T-helper 22 cell (primary cell): Measurements from ENCODE around the gene MOB4.
"Not testable (repeated sequence)": the region's sequence is repeated elsewhere in the genome, so short reads cannot be mapped to it uniquely, and the experiment has no call there.

Experiments
- DNase-seq: peaks from one replicate; pipeline ENCODE4 v3.0.0-alpha.2; 2020; ENCODE audit warnings: low read depth

MOB4 gene

DNA sequence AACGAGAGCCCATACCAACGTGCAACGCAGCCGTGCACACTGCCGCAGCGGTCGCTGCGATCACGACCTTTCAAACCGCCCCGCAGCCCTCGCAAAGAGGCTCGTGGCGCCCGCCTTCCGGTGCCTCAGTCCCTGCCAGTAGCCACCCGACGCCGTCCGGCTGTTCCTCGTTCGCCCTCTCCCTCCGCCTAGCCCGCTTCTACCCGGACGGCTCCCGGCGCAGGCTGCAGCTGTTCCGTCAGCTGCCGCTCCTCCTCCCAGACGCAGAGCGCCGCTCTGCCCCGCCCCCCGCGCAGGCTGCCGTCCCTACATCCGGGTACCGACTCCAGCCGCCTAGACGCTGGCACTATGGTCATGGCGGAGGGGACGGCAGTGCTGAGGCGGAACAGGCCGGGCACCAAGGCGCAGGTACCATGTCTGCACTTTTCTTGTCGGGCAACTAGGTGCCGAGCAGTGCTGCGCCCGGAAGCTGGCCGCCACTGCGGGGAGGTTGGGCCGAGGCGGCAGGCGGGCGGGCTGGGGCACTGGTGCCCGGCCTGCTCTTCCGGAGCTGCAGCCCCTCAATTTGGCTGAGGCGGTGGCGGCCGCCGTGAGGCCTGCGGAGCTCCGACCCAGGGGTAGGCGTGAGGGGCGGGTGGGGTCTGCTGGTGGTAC is at the start of gene MOB4:
Gene MOB4, plus strand, starts transcription at position 328 of the 654 bp plus-strand sequence. Its CDS starts 21 bp downstream, at position 349.
- DNase-seq: peak; percentile 89

DNA sequence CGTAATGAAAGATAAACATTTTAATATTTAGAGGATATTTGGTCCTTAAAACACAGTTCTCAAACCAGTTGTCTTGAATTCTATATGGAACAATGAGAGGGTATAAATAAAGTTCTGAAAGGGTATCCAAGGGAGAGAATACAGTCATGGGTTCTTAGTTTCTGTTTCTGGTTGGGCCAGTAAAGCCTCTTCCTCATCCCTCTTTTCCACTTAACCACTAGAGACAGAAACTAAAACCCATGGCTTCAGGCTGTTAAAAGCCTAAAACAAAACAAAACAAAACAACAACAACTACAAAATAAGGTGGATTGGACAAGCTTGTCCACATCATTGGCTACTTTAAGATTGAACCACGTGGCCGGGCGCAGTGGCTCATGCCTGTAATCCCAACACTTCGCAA is 43.7 kb upstream of the MOB4 start:
- DNase-seq: no peak

- DNase-seq: no peak
Measured at GRCh38 chr2:197477797-197478196, 38.1 kb upstream of the MOB4 start.

- no peak for DNase-seq
Measured at GRCh38 chr2:197480165-197481036, 35.5 kb upstream of the MOB4 start.

DNA sequence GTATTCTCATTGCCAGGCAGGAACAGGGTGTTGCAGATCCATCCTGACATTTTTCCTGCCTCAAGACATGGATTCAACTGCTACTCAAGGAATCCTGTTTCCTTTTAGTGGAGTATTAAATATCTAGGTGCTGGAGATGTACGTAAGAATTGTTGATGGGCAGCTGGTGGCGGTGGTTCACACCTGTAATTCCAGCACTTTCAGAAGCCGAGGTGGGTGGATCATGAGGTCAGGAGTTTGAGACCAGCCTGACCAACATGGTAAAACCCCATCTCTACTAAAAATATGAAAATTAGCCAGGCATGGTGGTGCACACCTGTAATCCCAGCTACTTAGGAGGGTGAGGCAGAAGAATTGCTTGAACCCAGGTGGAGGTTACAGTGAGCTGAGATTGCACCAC is 31.6 kb upstream of the MOB4 start:
- DNase-seq: not testable (repeated sequence)

DNA sequence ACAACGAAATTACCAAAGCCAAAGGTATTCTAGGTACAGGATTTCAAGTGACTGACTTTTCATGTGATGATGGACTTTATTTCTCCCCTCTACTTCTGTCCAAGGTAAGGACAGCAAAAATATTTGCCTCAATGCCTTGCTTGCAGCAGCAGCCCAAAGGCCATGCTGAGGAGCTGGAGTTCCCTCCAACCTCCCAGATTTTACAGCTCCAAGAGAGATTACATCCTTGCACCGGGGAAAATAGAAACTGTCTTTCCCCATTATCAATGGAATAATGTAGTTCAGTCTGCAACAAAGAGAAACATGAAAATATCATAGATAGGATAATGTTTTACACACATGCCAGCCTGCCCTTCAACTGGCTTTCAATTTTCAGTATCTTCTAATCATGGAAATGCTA is 29.7 kb upstream of the MOB4 start:
- DNase-seq: no peak

GRCh38 chr2:197487385-197487784 is 28.5 kb upstream of the MOB4 start:
- no peak for DNase-seq

- no peak for DNase-seq
Measured at GRCh38 chr2:197495433-197496134, 20.3 kb upstream of the MOB4 start.

DNA sequence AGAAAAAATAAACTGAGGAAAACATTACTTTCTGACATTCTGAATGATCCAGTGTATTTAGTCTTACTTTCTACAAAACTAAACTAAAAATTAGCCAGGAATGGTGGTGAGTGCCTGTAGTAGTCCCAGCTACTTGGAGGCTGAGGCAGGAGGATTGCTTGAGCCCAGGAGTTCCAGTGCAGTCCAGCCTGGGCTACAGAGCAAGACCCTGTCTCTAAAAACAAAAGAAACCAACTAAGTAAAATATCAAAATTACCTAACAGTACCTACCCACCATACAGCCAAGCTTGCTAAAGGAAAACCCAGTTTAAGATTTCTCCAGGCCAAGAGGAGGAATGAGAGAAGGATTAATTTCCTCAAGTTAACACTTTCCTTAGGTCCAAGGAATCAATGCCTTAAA is 19.2 kb upstream of the MOB4 start:
- no peak for DNase-seq

GRCh38 chr2:197497326-197497725 is 18.5 kb upstream of the MOB4 start:
- no peak for DNase-seq

- no peak for DNase-seq
Measured at GRCh38 chr2:197498235-197498936, 17.5 kb upstream of the MOB4 start.

DNA sequence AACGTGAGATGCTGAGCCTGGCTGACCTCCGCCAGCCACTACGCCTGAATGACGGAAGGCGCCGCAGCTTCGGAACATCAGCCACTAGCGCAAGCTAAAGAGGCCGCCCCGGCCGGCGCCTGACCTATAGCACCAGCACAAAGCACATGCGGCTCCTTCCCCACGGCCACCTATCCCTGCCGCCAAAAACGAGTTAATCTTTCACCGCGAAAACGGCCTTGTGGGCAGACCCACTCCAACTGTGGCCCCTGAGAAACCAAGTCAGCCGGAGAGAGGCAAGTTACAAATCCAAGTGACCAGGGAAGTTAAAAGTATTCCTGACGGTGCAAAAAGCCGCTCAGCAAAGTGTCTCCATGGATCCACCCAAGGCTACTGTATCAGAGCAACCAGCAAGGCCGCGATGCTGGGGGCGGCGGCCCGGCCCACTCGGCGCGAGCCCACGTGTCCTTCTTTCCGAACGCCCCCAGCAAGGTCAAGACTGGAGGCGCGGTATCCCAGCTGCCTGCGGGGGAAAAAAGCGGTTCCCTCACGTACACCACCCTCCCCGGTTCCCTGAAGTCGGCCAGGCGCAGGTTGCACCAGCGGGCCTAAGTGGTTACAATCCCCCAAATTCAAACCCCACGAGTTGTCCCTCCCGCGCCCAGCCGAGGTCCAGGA is 16.8 kb upstream of the MOB4 start:
- DNase-seq: peak; percentile 16

DNA sequence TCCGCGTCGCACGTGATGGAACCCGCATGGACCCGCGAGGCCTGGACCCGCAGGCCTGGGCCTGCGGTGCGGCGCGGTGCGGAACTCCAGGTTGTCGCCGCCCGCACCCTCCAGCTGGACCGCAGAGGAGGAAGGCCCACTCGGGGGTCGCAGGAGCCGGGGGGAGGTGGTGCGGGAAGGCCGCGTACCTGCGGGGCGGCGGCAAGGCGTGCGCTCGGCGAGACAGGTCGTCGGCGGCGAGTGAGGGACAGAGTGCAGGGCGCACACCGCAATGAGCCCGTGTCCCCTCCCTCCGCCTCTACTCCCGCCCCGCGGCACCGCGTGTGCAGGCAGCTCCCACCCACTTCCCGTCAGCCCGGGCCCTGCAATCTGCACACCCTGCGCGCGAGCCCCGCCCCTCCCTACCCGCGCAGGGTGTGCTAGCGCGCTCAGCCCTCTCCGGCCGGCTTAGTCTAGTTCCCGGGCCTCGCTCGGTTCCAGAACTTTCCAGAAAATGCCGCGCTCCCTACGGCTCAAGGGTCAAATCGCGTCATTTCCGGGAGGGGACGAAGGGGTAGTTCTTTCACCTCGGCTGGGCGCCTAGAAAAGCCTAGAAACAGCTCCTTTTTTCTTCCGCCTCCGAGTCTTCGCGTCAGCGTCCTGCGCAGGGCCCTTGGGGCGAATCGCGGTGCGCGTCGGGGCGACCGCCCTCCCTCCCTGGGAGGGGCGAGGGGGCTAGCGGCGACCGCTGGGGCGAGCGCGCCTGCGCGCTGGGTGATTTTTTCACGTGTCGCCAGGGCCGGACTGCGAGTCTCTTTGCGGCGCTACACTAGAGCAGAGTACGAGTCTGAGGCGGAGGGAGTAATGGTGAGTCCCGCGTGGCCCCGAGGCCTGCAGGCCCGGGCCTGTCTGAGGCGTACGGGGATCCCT is 16.0 kb upstream of the MOB4 start, which contains the start of the genes HSPD1 and HSPE1:
Gene HSPD1, minus strand, starts transcription at position 247 of the 909 bp plus-strand sequence. CDS start 992 bp downstream, outside the sequence.
Gene HSPE1, plus strand, starts transcription at position 786 of the 909 bp plus-strand sequence. Its CDS starts 58 bp downstream, at position 844.
- DNase-seq: peak; percentile 95

GRCh38 chr2:197500503-197501131 is 15.2 kb upstream of the MOB4 start:
- no peak for DNase-seq

DNA sequence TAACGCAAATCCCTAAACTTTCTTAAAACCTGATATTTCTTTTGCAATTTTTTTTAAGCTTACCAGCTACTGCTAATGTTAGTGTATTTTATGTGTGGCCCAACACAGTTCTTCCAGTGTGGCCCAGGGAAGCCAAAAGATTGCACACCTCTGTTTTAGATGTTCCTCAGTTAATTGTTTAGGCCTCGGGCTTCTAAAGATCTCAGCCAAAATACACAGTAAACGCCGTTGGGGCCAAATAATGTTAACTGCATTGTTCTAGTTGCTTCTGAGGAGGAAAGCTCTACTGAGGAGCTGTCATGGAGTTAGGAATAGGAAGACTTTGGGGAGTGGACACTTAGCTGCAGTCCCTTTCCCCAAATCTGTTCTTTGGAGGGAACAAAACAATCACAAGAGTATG is 13.7 kb upstream of the MOB4 start:
- no peak for DNase-seq

DNA sequence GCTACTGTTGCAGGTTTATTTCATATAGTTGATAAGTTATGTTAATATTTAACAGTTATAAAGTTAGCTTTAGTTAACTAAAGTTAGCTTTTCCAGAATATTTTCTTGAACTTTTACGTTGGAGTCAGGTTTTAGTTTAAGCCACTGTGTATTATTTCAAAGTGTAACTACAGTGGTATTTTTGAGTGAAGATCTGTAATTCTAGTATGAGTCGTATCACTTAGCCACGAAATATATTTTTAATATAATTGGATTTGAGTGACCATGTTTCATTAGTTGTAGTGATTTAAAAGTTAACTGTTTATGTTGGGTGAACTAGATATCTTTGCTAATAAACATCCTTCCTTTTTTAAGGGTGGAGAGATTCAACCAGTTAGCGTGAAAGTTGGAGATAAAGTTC is 13.2 kb upstream of the MOB4 start:
- no peak for DNase-seq

GRCh38 chr2:197504000-197504399 is 11.9 kb upstream of the MOB4 start:
- no peak for DNase-seq

GRCh38 chr2:197504512-197504911 is 11.4 kb upstream of the MOB4 start:
- no peak for DNase-seq

GRCh38 chr2:197506658-197507057 is 9.2 kb upstream of the MOB4 start:
- no peak for DNase-seq

DNA sequence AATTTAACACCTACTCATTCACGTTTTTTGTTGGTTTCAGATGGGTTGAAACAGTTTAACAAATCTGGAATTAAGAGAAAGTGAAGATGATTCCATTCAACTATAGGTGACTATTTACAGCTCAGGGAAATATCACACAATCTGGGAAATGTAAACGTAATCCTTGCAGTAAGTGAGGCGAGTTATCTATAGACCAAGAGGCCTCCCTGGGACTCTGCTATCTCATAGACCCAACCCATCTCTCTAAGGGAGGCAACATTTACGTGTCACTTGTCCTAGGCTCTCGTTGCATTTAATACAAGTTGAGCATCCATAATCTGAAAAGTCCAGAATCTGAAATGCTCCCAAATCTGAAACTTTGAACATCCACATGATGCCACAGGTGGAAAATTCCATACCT is 2.0 kb upstream of the MOB4 start:
- DNase-seq: no peak
